HG03139 (cell line): ENCODE measurements around the gene WAS.
"Not testable (repeated sequence)": the region's sequence is repeated elsewhere in the genome, so short reads cannot be mapped to it uniquely, and the experiment has no call there.

ENCODE experiments used
- ATAC-seq: cut with Tn5 transposase; IDR thresholded peaks from one replicate; pipeline ENCODE4 v1.9.1; 2021; ENCODE audit not compliant: unreplicated experiment

The WAS gene

DNA sequence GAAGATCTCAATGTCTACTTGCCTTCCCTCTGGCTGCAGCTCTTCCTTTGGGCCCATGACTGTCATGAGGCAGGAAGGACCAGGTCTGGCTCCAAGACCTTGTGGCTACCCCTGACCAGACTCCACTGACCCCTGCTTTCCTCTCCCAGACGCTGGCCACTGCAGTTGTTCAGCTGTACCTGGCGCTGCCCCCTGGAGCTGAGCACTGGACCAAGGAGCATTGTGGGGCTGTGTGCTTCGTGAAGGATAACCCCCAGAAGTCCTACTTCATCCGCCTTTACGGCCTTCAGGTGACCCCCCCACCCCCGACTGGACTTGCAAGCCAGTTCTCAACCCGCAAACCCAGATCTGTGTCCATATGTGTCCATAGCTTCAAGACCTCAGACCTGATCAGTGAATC lies 535 bp downstream of the WAS start:
- ATAC-seq: no peak

DNA sequence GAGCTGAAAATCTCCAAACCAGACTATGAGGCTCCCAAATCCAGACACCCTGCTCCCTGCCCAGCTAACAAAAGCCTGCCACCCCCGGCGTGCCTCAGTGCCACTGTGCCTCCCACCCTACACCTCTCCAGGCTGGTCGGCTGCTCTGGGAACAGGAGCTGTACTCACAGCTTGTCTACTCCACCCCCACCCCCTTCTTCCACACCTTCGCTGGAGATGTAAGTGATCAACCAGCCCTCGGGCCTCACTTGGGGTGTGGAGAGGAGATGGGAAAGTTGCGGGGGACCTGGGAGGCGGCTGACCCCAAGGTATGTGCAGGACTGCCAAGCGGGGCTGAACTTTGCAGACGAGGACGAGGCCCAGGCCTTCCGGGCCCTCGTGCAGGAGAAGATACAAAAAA lies 1.8 kb downstream of the WAS start:
- no peak for ATAC-seq

GRCh38 chrX:48688531-48689150 lies 5.0 kb downstream of the WAS start:
- no peak for ATAC-seq

DNA sequence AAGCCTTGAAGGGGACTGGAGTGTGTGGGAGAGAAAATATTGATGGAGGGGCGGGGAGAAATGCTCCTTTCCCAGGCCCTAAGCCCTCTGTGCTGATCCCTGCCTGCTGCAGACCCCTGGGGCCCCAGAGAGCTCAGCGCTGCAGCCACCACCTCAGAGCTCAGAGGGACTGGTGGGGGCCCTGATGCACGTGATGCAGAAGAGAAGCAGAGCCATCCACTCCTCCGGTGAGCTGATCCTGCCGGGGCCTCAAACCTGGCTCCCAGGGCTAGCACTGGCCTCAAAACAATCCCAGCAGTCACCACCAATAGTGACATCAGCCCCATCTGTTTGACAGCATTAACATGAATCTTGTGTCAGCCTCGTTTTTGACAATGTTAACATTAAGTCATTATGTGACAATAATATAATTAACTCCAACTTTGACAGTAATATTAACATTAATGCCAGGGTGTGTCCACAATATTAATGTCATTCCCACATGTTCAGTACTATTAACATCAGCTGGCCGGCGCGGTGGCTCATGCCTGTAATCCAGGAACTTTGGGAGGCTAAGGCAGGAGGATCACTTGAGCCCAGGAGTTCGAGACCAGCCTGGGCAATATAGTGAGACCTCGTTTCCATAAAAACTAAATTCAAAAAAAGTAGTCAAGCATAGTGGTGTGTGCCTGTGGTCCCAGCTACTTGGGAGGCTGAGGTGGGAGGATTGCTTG lies 5.8 kb downstream of the WAS start:
- no peak for ATAC-seq

- not testable (repeated sequence) for ATAC-seq
These were observed 8.1 kb downstream of the WAS start for GRCh38 chrX:48691746-48692145.

- ATAC-seq: no peak
These were observed 11.4 kb downstream of the WAS start for GRCh38 chrX:48694776-48695533.

DNA sequence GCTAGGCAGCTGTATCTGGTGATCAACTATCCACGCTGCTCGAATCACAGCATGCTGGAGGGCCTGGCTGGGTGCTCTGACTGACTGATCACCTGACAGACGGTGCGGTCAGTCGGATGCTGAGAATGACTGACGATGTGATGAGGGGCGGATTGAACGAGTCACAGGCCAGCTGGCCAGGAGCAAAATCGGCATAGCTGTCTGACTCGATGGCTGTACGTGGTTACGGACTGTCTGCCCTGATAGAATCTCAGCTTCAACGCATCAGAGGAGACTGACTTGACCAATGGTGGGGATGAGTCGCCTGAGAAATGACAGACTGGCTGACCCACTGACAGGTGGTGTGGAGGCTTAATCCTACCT lies 11.9 kb downstream of the WAS start:
- no peak for ATAC-seq

DNA sequence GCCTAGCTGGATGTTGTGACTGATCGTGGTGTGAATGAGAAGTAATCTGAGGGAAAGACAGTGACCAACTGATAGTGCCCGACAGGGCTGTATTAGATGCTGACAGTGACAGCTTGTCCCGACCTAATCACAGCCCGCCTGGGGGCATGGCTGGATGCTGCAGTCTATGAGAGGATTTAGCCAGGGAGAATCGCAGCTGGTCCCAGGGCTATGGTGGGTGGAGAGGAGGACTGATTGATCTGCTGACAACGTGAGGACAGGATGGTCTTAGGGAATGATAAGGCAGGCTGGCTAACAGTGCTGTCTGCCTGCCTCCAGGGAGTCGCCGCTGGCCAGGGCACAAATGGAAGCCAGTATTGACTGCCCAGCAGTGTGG lies 12.3 kb downstream of the WAS start:
- ATAC-seq: no peak

DNA sequence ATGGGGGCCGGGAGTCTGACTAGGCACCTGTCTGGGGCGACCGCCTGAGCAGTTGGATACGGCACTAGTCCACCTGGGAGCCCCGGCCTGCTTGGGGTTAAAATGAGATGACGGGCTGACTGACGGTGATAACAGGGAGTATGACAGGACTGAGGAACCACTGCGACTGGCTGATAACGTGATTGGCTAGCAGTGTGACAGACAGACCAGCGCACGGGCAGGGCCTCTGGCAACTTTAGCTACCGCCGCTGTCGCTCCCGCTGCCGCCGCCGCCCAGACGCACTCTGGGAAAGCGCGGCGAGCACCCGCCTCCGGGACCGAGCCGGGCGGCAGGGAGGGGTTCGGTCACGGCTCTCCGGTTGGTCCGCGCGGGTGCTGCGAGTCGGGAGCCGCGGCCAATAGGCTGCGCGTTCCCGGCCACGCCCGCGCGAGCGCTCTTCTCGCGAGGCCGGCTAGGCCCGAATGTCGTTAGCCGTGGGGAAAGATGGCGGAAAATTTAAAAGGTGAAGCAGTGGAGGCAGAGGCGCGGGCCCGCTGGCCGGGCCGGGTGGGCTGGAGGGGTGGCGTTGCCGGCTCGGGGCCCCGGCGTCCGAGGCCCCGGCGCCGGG lies 12.8 kb downstream of the WAS start, which contains the start of gene SUV39H1:
Gene SUV39H1 (plus strand): TSS at position 434 of the 608 bp plus-strand sequence. CDS start 51 bp downstream, at position 485.
- ATAC-seq: peak; percentile 84

DNA sequence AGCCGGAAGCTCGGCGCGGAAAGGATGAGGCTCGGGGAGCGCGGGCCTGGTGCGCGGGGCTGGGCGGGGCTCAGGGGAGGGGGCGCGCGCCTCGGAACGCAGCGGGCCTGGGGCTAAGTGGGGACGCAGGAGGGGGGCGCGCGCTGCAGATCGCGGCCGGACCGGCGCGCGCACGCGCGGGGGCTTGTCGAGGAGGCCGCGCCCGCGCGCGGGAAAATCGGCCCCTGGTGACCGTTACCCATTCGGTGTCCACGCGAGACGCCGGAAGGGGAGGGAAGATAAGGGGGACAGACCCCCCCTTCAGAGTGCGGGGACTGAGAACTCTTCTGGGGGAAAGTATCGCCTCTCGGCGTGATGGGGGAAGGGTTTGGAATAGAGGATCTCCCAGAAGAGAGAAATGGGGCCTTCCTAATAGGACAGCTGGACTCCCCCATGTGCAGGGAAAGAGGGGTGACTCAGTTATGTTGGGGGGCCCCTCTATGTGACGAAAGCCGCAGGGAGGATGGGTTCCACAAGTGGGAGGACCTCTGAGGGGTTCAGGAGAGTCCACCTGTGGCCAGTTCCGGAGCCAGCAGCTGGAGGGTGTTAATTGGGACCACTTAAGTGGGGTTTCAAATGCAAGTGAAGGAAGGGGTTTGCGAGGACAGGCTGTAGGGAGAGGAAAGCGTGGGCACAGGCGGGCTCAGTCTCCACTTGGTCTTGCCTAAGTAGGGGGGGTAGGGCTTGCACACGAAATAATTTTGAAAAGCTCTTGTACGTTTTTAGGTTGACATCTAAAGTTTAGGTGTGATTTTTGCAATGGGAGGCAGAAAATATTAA lies 13.5 kb downstream of the WAS start:
- ATAC-seq: peak; percentile 7

GRCh38 chrX:48698306-48698705 lies 14.7 kb downstream of the WAS start:
- ATAC-seq: no peak

DNA sequence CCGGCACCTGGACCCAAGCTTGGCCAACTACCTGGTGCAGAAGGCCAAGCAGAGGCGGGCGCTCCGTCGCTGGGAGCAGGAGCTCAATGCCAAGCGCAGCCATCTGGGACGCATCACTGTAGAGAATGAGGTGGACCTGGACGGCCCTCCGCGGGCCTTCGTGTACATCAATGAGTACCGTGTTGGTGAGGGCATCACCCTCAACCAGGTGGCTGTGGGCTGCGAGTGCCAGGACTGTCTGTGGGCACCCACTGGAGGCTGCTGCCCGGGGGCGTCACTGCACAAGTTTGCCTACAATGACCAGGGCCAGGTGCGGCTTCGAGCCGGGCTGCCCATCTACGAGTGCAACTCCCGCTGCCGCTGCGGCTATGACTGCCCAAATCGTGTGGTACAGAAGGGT lies 16.6 kb downstream of the WAS start:
- no peak for ATAC-seq

GRCh38 chrX:48700951-48701653 lies 17.5 kb downstream of the WAS start:
- no peak for ATAC-seq

DNA sequence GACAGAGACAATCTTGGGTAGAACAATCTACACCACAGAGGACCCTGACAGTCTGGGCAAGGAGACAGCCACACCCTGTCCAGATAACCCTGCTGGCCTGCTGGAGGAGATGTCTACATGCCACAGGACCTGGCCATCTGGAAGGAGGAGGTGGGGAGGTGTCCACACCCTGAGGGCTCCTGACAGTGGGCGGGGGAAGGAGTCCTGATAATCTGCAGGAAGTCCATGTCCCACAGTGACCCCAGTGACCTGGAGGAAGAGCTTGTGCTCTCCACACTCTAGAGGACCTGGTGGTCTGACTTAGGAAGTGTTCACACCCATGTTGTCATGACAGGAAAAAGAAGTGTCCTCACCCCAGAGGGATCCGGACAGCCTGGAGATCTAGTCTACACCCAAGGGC lies 18.4 kb downstream of the WAS start:
- no peak for ATAC-seq

- ATAC-seq: no peak
These were observed 19.1 kb downstream of the WAS start for GRCh38 chrX:48702716-48703115.

- no peak for ATAC-seq
These were observed 19.6 kb downstream of the WAS start for GRCh38 chrX:48703228-48703627.

DNA sequence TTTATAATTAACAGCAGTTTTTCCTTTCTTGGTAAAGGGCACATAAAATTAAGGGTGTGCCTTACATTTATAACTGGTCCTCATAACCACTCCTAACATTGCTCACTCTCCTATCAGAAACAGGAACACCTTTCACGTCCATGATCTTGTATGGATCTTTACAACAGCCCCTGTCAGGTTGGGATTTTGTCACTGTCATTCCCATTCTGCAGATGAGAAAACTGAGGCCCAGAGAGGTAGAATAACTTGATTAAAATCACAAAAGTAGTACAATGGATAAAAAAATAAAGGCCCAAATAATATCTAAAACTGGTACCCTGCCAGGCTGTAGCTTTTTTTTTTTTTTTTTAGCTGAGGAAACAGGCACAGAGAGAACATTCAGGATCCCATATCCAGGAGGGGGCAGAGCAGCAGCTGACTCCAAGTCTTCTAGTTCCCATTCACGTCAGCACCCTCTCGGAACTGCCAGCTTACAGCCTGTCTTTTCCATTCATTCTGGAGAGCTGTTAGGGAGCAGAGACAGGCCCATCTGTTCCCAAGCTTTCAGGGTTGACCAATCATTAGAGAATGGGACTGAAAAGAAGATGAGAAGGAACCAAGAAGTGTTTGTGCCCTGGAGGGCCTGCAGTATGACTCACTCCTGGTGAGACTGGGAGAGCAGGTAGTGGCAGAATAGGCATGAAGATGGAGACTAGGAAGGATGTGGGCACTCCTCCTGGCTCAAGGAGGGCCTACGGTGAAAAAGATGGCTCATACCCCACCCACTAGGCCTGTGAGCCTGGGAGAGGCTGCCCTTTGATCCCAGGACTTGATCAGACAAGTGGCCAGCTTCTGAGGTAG lies 20.3 kb downstream of the WAS start:
- ATAC-seq: no peak

- no peak for ATAC-seq
These were observed 22.3 kb downstream of the WAS start for GRCh38 chrX:48705871-48706270.

- no peak for ATAC-seq
These were observed 26.0 kb downstream of the WAS start for GRCh38 chrX:48709522-48710112.
